ENCODE results near the gene SFXN5.
A peak's percentile ranks its signal among the peaks of the same experiment; 100 is the strongest.
"Not testable (repeated sequence)": the region's sequence is repeated elsewhere in the genome, so short reads cannot be mapped to it uniquely, and the experiment has no call there.

The SFXN5 gene

GRCh38 chr2:73078457-73079411 lies 7.2 kb upstream of the SFXN5 start:
- no peak for DNase-seq (ENCODE audit: low read depth in 2 of 2)

DNA sequence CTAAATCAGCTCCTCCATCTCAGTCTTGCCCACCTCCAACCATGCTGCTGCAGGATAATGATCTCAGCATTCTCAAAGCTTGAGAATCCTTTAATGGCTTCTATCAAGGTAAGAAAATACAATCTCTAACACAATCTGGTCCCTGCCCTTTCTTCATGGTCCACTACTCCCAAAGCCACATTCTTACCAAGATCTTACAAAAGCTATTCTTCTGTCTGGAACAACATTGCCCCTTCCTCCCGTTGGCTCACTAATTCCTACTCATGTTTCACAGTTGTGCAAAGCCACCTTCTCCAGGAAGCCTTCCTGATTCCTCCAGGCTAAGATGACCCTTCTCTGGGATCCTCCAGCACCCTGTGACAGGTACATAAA lies 5.9 kb upstream of the SFXN5 start:
- DNase-seq (ENCODE audit: low read depth in 2 of 2) = no peak

- no peak for DNase-seq (ENCODE audit: low read depth in 2 of 2)
Measured at GRCh38 chr2:73076701-73077423, 5.3 kb upstream of the SFXN5 start.

DNA sequence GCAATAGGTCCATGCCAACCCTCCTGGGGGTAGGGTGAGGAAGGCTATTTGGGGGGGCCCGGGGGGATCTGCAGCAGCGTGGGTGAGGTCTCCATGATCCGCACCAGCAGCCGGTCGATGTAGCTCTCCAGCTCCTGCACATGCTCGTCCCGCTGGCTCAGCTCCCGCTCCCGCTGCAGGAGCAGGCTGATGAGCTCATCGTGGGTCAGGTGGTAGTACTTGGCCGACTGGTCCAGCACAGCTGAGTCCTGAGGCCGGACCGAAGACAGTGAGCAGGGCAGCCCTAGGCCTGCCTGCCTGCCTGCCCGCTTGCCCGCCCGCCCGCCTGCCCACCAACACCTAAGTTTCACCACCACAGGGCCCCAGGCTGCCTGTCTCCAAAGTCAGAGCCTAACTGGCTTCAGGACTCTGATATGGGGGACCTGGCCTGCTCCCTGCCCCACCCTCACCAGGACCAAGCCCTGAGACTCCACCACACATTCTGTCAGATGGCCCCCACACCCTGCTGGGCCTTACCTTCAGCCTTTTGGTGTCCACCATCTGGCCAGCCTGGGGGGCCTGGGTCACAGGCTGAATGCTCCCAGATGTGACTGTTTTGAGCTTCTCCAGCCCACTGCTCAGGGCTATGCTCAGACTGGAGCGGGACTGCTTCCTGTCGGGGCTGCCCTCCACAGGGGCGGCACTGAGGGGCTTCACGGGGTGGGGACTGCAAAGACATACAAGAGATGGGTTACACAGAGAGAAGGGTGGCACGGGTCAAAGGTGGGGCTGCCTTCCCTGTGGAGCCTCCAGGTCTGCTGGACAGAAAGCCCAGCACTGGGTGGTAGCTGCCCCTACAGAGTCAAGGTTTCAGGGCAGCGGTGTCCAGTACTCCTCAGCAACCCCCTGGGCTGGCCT lies 4.2 kb upstream of the SFXN5 start:
- no peak for DNase-seq (ENCODE audit: low read depth in 2 of 2)

- DNase-seq (ENCODE audit: low read depth in 2 of 2) = no peak
Measured at GRCh38 chr2:73074110-73075069, 2.9 kb upstream of the SFXN5 start.

- DNase-seq (ENCODE audit: low read depth in 2 of 2) = no peak
Measured at GRCh38 chr2:73072416-73072815, 904 bp upstream of the SFXN5 start.

DNA sequence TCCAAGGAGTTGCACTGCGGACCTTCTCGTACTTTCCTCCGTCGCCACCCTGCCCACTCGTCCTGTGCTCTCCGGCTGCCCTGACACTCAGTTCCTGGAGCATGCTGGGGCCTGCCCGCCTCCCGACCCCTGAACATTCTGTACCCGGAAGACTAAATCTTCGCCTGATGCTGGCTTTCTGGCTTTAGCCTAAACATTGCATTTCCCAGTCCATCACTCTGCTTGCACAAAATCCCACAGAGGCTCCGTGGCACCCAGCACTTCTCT lies 550 bp upstream of the SFXN5 start:
- no peak for DNase-seq (ENCODE audit: low read depth in 2 of 2)

GRCh38 chr2:73070643-73071359 lies 711 bp downstream of the SFXN5 start:
- no peak for DNase-seq (ENCODE audit: low read depth in 2 of 2)

DNA sequence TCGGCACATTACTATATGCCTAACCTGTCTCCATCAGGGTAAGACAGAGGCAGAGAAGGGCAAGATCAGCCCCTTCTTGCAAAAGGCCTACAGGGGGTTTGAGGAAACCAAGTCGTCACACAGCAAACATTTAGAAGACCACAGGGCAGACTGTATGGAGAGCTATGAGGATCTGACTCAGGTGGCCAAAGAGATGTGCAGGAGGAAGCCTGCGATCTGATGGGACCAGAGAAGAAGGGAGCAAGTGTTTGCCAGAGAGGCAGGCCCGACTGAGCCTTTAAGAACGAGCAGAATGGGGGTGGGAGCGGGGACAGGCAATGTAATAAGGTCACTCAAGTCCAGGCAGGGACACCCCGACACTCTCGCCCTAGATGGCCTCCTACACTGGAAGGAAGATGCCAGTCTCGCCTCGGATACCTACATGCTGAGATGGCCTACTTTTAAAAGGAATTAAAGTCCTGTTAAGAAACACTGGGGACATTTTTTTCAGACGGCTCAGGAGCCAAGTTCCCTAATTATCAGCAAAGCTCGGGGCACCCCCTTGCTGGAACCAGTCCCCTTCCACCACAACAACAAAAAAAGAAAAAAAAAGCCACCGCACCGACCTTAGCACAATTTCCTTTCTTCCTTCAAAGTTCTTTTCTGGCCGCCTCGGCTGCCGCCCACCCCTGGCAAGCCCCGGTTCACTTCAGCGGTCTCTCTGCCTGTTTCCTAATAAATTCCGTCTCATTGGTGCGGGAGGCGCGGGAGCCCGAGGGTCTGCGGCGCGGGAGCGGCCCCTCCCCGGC lies 1.5 kb downstream of the SFXN5 start:
- DNase-seq (ENCODE audit: low read depth in 2 of 2) = no peak

DNA sequence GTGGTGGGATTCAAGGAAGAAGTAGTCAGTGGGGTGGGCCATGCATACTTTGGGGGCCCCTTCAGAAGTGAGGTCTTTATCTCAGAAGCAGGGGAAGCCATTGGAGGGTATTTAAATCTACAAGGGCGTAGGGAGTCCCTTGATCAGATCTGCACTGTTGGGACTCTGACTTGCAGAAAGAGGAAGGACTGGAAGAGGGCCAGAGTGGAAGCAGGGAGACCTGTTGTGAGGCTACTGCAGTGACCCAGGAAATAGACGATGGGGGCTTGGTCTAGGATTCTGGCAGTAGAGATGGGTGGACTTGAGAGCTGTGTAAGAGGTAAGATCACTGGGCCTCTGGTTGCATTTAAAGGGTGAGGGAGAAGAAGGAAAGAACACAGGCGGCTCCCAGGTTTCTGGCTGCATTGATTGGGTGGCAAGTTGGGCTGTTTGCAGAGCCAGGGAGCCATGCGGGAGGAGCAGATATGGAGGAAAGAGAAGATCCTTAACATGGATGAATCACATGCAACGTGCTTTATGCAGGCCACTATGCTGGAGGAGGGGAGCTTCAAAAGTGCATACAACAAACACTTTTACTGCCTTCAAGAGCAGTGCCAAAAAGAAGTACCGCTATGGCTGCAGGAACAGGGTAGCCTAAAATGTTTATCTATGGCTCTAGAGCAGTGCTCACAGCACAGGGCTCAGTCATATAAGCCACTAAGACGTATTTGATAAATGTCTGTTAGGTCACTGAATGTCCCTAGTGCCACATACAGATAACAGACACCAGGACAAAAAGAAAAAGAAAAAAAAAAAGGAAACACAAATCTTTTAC lies 2.3 kb downstream of the SFXN5 start:
- DNase-seq (ENCODE audit: low read depth in 2 of 2) = no peak

DNA sequence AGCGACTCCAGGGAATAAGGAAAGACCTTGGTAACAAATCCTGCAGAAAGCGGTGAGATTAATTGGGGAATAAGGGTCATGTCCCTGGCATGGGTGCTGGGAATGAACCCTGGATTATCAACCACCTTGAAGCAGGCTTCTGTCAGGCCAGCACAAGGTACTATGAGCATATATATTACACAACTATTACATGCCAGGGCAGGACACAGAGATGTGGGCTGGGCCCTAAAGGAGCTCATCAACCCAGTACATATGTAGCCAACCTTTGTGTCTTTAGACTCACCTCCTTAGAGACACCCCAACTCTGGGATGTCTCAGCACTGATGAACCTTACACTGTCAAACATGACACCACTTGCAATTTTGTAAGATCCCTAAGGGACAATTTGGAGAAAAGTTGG lies 3.4 kb downstream of the SFXN5 start:
- no peak for DNase-seq (ENCODE audit: low read depth in 2 of 2)

- no peak for DNase-seq (ENCODE audit: low read depth in 2 of 2)
Measured at GRCh38 chr2:73067043-73067442, 4.5 kb downstream of the SFXN5 start.

DNA sequence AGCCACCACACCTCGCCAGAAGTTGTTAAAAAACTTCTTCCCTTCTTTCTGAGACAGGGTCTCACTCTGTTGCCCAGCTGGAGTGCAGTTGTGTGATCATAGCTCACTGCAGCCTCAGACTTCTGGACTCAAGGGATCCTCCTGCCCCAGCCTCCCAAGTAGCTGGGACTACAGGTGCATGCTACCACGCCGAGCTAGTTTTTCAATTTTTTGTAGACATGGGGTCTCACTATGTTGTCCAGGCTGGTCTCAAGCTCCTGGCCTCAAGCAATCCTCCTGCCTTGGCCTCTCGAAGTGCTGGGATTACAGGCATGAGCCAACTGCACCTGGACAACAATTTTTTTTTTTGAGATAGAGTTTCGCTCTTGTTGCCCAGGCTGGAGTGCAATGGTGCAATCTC lies 6.4 kb downstream of the SFXN5 start:
- not testable (repeated sequence) for DNase-seq (ENCODE audit: low read depth in 2 of 2)

DNA sequence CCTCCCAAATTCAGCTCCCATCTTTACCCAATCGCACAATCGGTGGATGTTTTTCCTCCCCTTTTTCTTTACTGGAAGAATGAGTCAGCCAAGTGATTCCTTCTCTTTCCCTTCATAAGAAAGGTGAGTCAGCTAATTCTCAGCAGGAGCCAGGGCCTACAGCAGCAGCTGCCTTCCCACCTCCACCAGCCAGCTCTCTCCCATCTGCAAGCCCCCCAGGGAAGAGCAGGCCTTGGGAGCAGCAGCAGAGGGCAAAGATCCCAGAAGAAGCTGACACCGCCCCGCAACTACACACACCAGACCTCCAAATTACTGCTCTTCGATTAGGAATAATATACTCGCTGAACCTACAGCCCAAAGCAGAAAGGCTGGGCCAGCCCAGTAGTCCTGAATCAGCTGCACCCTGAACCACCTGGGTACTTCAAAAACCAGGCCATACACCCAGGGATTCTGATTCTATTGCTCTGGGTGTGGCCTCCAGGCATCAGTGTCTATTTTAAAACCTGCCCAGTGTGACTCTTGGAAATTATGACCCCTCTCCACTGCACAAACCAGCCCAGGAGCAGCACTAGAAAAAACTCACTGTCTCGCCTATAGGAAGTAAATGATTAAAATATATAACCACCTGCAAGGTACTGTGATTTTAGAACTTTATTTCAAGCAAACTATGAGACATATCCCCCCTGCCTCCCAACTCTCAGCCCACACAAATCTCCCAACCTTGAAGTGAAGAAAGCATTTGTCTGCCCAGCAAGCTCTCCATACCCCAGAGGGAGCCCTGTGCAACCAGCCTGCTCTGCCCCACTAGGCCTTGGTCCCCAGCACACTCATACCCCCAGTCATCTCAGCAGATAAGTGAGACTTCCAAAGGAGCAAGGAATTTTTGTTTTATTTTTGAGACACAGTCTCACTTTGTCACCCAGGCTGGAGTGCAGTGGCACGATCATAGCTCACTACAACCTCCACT lies 7.3 kb downstream of the SFXN5 start:
- peak; percentile 68 to 71 for DNase-seq (ENCODE audit: low read depth in 2 of 2)

- no peak for DNase-seq (ENCODE audit: low read depth in 2 of 2)
Measured at GRCh38 chr2:73063472-73063871, 8.0 kb downstream of the SFXN5 start.

GRCh38 chr2:73059106-73059505 lies 12.4 kb downstream of the SFXN5 start:
- DNase-seq (ENCODE audit: low read depth in 2 of 2) = no peak

- DNase-seq (ENCODE audit: low read depth in 2 of 2) = no peak
Measured at GRCh38 chr2:73054980-73055379, 16.5 kb downstream of the SFXN5 start.

Measured in fibroblast of skin of left quadriceps (primary cell).